ENCODE data around the gene CENPM. TPM values are rescaled to one million over a fixed set of nuclear protein-coding genes. Genes with fewer than 3 reads are reported as not detected.
A peak's percentile ranks its signal among the peaks of the same experiment; 100 is the strongest.

CENPM gene
- total RNA-seq, 1 experiment from 2014 or later, result 39.8 TPM

DNA sequence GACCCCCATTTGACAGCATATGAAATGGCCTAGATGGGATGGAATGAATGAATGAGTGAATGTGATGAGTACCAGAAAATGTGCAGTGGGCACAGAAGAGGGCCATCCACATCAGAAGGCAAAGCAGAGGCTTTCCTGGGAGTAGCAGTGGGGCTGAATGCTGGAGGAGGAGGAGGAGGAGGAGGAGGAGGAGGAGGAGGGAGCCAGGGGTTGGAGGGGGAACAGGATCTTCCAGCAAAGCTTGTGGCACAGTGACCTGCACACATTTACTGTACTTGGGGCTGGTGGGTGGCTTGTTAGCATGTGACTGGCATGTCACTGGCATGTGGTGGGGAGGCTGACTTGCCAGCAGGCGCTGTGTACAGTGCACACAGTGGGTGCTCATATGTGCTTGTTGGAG is 31.8 kb upstream of the CENPM start:
- no peak overlapping the region for H3K27ac ChIP-seq (ENCODE audit: low read length)
- H3K36me3 ChIP-seq (ENCODE audit: control insufficient read depth, insufficient read depth, low read length), result no peaks in the 10 kb centered on the region
- ChIA-PET CTCF (no interaction called here), POLR2A (interaction anchor here (0.7 kb wide), 1 partner anchor 75 kb away, joined by 4 read pairs; no protein-coding TSS in a partner anchor)
- in situ Hi-C loops (cut with HindIII; ENCODE audit: low pct_unique_long_range_greater_than_20kb, low sequenced_read_pairs) (no loop called here), intact Hi-C loops (cut with micrococcal nuclease; ENCODE audit: unreplicated experiment) (no loop called here)
- TF ChIP-seq REST (IDR thresholded peaks at IDR 0.05; ENCODE audit: insufficient read depth in 1 of 2, low read depth in 2 of 2, low read length in 1 of 2), result no peak
- no peak for TF ChIP-seq SIN3A (IDR thresholded peaks at IDR 0.05; ENCODE audit: borderline replicate concordance, insufficient read depth, low read depth, low read length)
- TF ChIP-seq TCF7L2 (IDR thresholded peaks at IDR 0.05; ENCODE audit: low read depth, low read length), result no peak
- no peak for TF ChIP-seq POLR2AphosphoS5 (IDR thresholded peaks at IDR 0.05; ENCODE audit: low read depth, low read length)
- no peak overlapping the region for H3K4me3 ChIP-seq (ENCODE audit: low read depth in 2 of 2, low read length in 2 of 2)
- no peaks in the 10 kb centered on the region for H3K9me3 ChIP-seq (ENCODE audit: control insufficient read depth, insufficient read depth, low read depth, low read length)
- H3K4me1 ChIP-seq (ENCODE audit: control insufficient read depth, insufficient read depth, low read length), result 0 out of 2 replicates have a peak, but pooled peaks cover 2% of the 10 kb centered on the region
- DNase-seq (ENCODE audit: low read depth, low spot score) (no peak), ATAC-seq (no peak)
- no TSS peak for BruUV-seq (replicated peaks)
- H3K27me3 ChIP-seq (ENCODE audit: control insufficient read depth, insufficient read depth, low read length), result peaks cover 6% of the 10 kb centered on the region; the same call in 1 of the 2 replicates

GRCh38 chr22:41976961-41977566 is 30.1 kb upstream of the CENPM start:
- POLR2A ChIA-PET, result no interaction called here
- intact Hi-C loops (cut with micrococcal nuclease; ENCODE audit: unreplicated experiment), result no loop called here
- H3K27ac ChIP-seq (ENCODE audit: low read length), result no peak overlapping the region

More at GRCh38 chr22:41976961-41977566, 30.1 kb upstream of the CENPM start:
- DNase-seq (ENCODE audit: low read depth, low spot score) (no peak), ATAC-seq (peak; percentile 49)
- Histone ChIP-seq H3K4me1 (ENCODE audit: control insufficient read depth, insufficient read depth, low read length) (0 out of 2 replicates have a peak, but pooled peaks cover 2% of the 10 kb centered on the region), H3K36me3 (ENCODE audit: control insufficient read depth, insufficient read depth, low read length) (no peaks in the 10 kb centered on the region), H3K4me3 (ENCODE audit: low read depth in 2 of 2, low read length in 2 of 2) (peak overlapping the region; percentile 33), H3K9me3 (ENCODE audit: control insufficient read depth, insufficient read depth, low read depth, low read length) (no peaks in the 10 kb centered on the region), H3K27me3 (ENCODE audit: control insufficient read depth, insufficient read depth, low read length) (peaks cover 6% of the 10 kb centered on the region; the same call in 1 of the 2 replicates)
- TF ChIP-seq TCF7L2 (IDR thresholded peaks at IDR 0.05; ENCODE audit: low read depth, low read length) (no peak), POLR2AphosphoS5 (IDR thresholded peaks at IDR 0.05; ENCODE audit: low read depth, low read length) (no peak), SIN3A (IDR thresholded peaks at IDR 0.05; ENCODE audit: borderline replicate concordance, insufficient read depth, low read depth, low read length) (no peak), REST (IDR thresholded peaks at IDR 0.05; ENCODE audit: insufficient read depth in 1 of 2, low read depth in 2 of 2, low read length in 1 of 2) (no peak)
- TF ChIP-seq, protein P1, sequence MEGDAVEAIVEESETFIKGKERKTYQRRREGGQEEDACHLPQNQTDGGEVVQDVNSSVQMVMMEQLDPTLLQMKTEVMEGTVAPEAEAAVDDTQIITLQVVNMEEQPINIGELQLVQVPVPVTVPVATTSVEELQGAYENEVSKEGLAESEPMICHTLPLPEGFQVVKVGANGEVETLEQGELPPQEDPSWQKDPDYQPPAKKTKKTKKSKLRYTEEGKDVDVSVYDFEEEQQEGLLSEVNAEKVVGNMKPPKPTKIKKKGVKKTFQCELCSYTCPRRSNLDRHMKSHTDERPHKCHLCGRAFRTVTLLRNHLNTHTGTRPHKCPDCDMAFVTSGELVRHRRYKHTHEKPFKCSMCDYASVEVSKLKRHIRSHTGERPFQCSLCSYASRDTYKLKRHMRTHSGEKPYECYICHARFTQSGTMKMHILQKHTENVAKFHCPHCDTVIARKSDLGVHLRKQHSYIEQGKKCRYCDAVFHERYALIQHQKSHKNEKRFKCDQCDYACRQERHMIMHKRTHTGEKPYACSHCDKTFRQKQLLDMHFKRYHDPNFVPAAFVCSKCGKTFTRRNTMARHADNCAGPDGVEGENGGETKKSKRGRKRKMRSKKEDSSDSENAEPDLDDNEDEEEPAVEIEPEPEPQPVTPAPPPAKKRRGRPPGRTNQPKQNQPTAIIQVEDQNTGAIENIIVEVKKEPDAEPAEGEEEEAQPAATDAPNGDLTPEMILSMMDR (IDR thresholded peaks at IDR 0.05), result no peak
- in situ Hi-C loops (cut with HindIII; ENCODE audit: low pct_unique_long_range_greater_than_20kb, low sequenced_read_pairs), result no loop called here
- CTCF ChIA-PET, result no interaction called here
- BruUV-seq (replicated peaks), result no TSS peak

Measured in Panc1 (cell line).